GM19324 (cell line): ENCODE results near the gene ENTPD1.
"Not testable (repeated sequence)": the region's sequence is repeated elsewhere in the genome, so short reads cannot be mapped to it uniquely, and the experiment has no call there.

Experiments
- ATAC-seq: cut with Tn5 transposase; IDR thresholded peaks from one replicate; pipeline ENCODE4 v1.9.1; 2021; ENCODE audit warnings: mild to moderate bottlenecking, moderate library complexity; ENCODE audit not compliant: unreplicated experiment, low FRiP score

The ENTPD1 gene

DNA sequence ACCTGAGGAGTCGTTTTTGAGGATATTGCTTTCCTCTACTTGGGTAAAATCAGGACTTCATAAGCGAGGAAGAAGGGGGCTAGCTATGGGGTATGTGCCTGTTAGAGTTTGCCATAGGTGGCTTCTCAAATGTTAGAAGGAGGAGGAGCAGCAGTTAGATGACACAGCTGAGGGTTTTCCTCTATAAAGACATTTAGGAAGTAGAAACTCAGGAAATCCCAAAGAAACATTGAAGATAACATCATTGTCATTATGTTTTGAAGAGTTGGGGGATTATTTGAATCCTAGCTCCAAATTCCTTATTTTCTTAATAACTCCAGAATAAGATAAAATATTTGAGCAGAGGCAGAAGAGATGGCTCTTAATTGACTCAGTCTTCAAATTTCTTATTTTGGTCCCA is 92.9 kb downstream of the ENTPD1 start:
- ATAC-seq = no peak

DNA sequence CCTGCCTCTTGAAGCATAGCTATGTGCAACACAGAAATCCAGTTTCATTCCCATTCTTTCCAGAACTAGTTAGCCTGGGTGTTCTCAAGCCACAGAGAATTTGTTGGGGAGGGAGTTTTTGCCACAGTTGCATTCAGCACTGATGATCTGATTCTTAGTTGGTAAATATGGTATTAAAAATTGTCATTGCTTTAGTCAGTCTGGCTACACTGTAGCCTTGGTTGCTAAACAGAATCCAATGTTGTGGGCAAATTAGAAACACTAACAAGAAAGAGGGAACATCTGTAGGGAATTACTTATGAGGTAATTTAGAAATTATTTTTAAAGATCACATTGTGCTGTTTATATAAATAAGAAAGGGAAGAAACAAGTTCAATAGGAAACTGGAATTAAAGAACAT is 94.8 kb downstream of the ENTPD1 start:
- no peak for ATAC-seq

- no peak for ATAC-seq
These were observed 104.4 kb downstream of the ENTPD1 start for GRCh38 chr10:95860166-95860940.

DNA sequence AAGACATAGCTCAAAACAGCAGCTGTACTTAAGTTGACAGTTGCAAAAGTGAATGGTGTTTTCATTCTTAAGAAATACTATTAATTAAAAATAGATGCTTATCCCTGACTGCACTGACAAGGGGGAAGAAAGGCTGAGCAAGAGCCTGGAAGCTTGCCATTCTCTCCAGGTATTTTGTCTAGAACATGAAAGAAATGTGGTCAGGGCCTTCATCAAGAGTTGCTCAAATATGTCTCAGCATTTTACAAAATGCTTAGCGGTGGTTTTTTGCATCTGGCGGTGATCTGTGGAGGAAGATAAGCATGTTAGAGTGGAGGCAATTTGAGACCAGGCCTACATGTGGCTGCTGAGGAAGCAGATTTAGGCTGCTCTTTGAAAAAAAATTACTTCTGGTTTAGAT is 105.4 kb downstream of the ENTPD1 start:
- no peak for ATAC-seq

DNA sequence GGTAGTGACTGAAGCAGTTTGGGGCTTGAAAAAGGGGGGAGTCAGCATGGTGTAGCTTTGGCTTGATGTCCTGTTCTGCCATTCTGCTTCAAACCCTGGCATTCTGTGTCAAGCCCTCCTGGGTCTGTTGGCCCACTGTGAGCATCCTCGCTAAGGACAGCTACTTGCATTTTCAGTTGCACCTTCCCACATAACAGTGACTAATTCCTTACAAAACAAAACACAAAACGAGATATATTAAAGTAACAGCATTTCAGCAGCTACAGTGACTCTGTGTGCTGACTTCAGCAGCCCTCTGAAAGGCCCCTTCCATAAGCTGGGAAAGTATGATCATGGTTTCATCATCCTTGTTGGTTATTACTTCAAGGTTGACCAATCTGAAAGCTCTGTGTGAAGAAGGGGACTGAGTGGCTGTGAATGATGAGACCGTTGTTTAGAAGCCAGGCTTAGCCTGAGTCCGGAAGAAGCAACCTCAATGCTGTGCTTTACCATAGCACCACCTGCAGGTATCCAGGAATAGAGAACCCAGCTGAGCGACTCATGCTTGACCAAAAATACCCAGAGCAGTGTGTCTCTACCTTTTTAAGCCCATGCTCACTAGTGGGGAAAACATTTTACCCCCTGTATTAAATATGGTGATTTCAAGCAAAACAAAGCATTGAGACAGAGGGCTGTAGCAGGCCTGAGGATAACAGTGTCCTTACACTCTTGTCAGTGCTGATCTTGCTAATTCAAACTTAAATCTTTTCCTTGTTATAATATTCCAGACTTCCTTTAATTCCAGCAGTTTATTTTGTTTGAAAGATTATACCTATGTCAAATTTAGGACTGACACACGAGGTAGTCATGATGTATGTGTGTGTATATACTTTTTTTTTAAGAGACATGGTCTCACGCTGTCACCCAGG is 109.2 kb downstream of the ENTPD1 start:
- peak; percentile 78 for ATAC-seq

GRCh38 chr10:95865814-95866466 is 110.0 kb downstream of the ENTPD1 start:
- ATAC-seq = no peak

GRCh38 chr10:95866467-95866842 is 110.5 kb downstream of the ENTPD1 start:
- ATAC-seq = no peak

DNA sequence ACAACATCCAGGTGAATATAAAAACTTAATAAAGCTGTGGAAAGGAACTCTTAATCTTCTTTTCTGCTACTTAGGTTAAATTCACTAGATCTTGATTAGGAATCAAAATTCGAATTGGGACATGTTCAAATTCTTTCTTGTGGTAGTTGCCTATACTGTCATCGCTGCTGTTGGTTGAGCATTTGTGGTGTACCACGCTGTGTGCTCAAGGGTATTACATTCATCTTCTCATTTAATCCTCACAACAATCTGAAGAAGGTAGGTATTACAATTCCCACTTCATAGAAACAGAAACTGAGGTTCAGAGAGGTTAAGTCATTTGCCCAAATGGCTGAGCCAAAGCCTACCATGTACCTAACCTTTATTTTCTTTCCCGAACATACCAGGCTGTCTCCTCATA is 111.9 kb downstream of the ENTPD1 start:
- ATAC-seq = no peak

DNA sequence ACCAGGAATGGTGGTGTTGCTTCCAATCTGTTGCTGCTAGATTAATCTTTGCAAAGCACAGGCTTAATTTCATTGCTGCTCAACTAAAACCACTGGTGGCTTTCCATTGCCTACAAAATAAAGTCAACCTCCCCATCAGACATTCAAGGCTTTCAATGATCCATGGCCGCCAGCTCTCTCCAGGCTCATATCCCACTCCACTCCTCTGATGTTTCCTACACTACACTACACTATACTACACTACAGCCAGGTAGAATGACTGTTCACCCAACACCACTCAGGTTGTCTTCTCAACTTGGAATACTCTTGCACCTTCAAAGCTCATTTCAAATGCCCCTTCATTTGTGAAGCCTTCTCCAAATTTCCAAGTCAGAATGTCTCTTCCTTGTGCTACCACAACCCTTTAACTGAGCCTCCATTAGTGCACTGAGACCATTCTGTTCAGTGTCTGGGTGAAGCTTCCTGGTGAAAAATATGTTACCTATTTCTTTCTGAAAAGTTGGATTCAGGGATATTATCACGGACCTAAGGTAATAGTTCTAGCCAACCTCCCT is 116.3 kb downstream of the ENTPD1 start:
- no peak for ATAC-seq

- no peak for ATAC-seq
These were observed 117.2 kb downstream of the ENTPD1 start for GRCh38 chr10:95873139-95873538.

GRCh38 chr10:95873651-95874050 is 117.7 kb downstream of the ENTPD1 start:
- ATAC-seq = no peak

DNA sequence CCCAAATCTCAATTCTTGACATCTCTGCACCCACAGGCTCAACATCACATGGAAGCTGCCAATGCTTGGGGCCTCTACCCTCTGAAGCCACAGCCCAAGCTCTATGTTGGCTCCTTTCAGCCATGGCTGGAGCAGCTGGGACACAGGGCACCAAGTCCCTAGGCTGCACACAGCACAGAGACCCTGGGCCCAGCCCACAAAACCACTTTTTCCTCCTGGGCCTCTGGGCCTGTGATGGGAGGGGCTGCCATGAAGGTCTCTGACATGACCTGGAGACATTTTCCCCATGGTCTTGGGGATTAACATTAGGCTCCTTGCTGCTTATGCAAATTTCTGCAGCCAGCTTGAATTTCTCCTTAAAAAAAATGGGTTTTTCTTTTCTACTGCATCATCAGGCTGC is 118.8 kb downstream of the ENTPD1 start:
- ATAC-seq = not testable (repeated sequence)

GRCh38 chr10:95876756-95877155 is 120.8 kb downstream of the ENTPD1 start:
- ATAC-seq = no peak

GRCh38 chr10:95877881-95878280 is 121.9 kb downstream of the ENTPD1 start:
- ATAC-seq = no peak

- ATAC-seq = peak; percentile 56
These were observed 124.7 kb downstream of the ENTPD1 start for GRCh38 chr10:95880704-95881103.

- no peak for ATAC-seq
These were observed 125.4 kb downstream of the ENTPD1 start for GRCh38 chr10:95881316-95881715.

DNA sequence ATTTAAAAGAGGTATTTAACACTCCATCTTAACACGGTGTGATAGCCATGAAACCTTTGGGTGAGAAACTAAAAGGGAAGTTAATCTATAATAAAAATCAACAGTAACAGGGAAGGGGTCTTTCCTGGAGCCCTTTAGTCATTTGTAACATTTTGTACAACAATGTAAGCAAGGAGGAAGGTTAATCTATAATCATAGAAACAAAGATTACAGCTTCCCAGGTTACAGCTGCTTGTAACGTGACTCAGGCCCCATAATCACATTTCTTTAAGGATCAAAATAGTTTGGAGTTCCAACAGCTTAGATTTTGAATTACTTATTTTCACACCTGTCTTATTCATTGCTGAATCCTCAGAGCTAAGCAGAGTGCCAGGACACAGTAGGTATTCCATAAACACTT is 133.9 kb downstream of the ENTPD1 start:
- ATAC-seq = no peak

DNA sequence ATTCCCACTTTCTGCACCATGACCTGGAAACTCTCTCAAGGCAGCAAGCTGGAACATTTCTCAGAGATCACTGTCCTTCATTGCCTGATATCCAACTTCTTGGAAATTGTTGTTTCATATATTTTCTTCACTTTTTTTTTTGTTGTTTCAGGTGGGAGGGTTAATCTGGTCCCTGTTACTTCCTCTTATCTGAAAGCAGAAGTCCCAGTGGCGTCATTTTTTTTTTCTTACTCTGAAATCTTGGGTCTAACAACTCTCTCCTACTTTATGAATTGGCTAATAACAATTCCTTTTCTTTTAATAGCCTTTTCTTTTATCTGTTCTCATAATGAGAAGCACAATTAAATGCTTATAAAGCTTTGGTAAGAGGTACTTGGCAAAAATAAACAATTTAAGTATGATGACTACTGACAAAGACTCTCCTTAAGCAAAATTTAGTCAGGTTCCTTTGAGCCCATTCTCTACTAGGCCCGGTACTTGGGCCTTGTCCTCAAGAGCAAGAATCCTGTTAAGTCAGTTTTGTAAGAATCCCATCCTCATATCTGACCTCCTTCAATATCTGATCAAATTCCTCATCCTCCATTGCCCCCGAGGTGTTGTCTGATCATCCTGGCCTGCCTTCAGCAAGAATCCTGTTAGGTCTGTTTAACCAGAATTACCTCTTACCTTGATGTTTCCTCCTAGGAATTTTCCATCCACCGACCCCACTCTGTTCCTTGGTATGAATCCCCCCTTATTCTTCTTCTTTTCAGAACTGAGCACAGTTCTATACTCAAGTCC is 140.3 kb downstream of the ENTPD1 start:
- no peak for ATAC-seq

GRCh38 chr10:95905897-95906580 is 150.1 kb downstream of the ENTPD1 start:
- ATAC-seq = not testable (repeated sequence)
